NCI-H2081 (cell line): ENCODE data around the gene C1orf52.
A peak's percentile ranks its signal among the peaks of the same experiment; 100 is the strongest.
"Not testable (repeated sequence)": the region's sequence is repeated elsewhere in the genome, so short reads cannot be mapped to it uniquely, and the experiment has no call there.

Experiments used
- DNase-seq, 2 experiments: peaks; one replicate each; lab custom pipeline; 2025; lab: John Stamatoyannopoulos, UW

Gene C1orf52

GRCh38 chr1:85277802-85278201 lies 18.3 kb upstream of the C1orf52 start:
- DNase-seq = no peak

DNA sequence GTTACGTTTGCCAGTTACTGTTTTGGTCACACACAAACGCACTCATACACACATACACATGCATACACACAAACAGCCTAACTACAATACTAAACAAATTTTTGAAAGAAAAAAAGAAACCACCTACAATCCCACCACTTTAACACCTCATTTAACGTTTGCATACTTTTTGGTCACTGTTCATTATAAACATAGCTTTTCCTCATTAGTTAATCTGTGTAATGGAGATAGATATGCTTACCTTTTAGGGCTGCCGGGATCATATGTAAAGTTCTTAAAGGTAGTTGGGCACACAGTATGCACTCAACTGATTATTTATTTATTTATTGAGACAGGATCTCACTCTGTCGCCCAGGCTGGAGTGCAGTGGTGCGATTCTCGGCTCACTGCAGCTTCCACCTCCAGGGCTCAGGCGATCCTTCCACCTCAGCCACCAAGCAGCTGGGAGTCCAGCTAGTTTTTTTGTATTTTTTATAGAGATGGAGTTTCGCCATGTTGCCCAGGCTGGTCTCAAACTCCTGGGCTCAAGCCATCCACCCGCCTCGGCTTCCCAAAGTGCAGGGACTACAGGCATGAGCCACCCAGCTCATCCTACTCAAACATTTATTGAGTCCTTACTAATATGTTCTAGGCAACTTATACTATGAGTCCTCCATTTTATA lies 17.6 kb upstream of the C1orf52 start:
- DNase-seq = no peak

GRCh38 chr1:85276215-85276977 lies 16.9 kb upstream of the C1orf52 start, which contains the start of gene BCL10:
TSS of gene BCL10 (minus strand) at chr1:85276632. CDS start at chr1:85276352, 280 bp downstream.
- DNase-seq = peak; percentile 94 to 95

DNA sequence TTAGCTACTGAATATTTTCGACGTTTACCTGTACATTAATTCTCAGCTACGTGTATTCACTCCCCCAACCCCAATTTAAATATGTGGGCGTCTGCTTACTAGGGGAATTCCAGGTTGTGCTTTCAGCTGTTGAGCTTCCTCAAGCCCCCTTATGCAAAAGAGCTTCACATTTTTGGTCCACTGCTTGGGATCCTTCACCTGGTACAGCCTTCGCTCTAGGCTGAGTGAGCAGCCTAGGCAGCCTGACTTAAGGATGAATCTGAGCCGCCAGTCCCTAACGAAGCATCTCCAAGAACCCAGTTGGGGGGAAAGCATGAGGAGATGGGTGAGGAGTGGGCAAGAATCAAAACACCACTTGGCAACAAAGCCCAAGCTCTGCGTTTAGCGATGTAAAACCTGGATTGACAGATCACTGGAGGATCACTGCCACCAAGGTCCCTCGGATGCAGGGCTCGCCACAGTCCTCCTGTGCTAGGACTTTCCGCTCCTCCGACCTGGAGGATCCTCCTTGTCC lies 16.3 kb upstream of the C1orf52 start:
- DNase-seq = no peak

DNA sequence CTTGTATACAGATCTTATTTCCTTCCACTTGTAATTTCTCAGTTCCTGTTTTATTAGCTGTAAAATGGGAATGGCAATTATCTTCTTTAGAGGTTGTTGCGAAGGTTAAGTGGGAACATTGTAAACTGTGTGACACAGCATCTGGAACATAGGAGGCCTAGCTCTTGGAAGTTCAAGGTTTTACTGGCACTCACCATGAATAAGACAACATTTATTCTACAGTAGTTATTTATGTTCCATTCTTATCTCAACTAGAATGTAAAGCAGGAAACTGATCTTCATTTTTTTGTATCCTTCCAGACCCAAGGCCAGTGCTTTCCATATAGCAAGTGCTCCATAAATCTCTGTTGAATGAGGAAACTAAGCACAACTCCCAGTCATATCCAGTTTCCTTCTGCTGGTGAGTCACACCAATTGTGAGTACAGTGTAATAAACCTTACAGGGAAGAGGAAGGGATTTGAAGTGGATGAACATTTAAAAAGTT lies 15.5 kb upstream of the C1orf52 start:
- no peak for DNase-seq

- no peak for DNase-seq
Measured at GRCh38 chr1:85273397-85273796, 13.9 kb upstream of the C1orf52 start.

- DNase-seq = no peak
Measured at GRCh38 chr1:85268801-85269585, 9.5 kb upstream of the C1orf52 start.

DNA sequence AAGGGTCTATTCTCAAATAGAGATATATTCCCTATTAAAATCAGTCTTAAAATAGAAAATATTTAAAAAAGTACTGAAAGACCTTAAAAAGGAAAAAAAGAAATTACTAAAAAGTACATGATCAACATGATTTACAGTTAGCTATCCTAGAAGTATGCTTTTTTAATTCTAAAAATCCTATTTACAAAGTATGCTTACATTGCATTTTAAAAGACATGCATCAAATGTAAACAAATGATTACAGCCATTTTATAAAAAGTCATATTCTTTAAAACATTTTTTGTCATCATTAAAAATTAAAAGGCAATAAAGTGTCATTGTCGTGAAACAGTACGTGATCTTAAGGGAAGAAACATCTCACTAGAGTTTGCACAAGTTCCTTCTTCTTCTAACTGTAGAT lies 7.9 kb upstream of the C1orf52 start:
- DNase-seq = no peak

DNA sequence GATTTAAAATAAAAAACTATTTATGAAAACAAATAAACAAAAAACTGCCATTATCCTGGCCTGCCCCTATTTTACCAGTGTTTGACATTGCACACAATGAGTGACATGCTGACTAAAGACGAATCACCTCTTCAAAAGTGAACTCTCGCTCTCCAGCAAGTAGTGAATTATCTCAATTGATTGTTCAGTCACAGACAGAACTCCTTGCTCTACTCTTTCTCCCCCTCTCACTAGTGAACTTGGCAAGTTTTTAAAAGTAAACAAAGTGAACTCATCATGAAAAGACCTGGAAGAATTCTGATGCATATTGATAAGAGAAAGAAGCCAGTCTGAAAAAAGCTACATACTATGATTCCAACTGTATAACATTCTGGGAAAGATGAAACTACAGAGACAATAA lies 4.7 kb upstream of the C1orf52 start:
- no peak for DNase-seq

GRCh38 chr1:85262985-85263384 lies 3.5 kb upstream of the C1orf52 start:
- no peak for DNase-seq

- DNase-seq = no peak
Measured at GRCh38 chr1:85259912-85260274, 431 bp upstream of the C1orf52 start.

DNA sequence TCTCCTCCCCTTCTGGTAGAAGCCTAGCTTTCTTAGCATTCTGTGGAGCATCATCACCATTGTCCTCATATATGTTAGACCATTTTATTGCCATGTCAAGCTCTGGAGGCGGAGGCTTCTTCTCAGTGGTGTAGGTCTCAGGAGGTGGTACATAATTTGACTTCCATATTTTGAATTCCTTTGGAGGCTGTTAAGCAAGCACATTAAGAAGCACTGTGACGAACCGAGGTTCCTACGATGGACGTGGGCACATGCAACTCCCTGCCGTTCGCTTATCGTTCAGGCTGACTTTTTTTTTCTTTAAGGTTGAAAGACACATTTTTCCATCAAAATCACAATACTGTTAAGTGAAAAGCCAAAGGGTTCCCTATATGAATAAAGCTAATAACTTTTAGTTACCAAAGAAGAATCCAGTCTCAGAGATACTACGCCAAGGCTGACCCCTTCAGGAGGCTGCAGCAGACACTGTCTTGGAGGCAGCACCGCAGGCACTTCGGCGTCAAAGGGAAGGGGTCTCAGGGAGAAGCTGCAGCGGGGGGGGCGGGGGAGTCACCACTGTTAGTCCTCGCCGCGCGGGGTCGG lies 835 bp downstream of the C1orf52 start:
- DNase-seq = no peak

DNA sequence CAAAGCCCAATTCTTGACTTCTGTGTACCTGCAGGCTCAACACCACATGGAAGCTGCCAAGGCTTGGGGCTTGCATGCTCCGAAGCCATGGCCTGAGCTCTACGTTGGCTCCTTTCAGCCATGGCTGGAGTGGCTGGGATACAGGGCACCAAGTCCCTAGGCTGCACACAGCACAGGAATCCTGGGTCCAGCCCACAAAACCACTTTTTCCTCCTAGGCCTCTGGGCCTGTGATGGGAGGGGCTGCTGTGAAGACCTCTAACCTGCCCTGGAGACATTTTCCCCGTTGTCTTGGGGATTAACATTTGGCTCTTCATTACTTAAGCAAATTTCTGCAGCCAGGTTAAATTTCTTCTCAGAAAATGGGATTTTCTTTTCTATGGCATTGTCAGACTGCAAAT lies 10.4 kb downstream of the C1orf52 start:
- DNase-seq = not testable (repeated sequence)

GRCh38 chr1:85245891-85246290 lies 13.6 kb downstream of the C1orf52 start:
- no peak for DNase-seq

DNA sequence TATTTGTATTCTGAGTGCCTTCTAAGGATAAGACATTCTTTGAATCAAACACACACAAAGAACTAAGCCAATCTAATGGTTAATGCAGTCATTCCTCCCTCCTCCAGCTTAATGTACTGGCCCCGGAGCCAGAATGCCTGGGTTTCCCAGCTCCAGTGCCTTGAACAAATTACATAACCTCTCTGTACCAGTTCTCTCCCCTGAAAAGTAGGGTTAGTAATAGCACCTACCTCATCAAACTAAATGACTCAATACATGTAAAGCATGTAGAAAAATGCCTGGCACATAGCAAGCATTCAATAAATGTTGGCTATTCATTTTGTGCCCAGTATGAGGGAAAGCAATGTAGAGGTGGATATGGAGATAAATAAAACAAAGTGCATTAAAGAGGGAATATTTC lies 14.0 kb downstream of the C1orf52 start:
- DNase-seq = no peak

DNA sequence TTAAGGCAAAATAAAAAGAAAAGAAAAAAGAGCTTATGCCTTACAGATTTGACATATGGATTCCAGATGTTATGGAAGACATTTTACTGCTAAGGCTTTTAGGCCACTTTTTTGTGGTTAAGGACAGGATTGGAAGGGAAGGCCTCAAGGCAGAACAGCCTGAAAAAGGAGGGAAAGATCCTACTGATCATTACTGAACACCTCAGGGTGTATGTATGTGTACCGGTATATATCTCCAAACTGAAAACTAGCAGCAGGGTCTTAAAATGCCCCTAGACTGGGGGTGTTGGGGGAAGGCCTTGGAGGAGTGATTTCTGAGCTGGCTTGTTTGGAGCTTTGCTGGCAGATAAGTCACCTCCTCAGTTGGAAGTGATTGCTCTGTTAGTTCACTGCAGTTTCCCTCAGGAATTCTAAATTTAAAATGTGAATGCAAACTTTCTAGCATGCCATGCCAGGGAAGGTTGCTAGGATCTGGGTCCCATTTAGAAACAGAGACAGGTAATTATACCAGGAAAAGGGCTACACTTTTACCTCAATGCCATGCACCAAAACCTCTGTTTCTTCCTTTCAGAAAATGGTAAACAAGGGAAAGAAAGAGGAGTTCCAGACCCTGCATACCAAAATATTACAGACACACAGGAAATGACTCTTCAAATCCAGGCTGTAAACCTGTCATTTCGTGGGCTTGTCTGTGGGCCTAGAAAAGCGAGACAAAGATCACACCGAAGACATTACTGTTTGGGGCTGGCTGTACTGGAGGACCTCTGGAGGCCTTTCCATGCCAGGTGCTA lies 15.0 kb downstream of the C1orf52 start:
- DNase-seq = no peak

DNA sequence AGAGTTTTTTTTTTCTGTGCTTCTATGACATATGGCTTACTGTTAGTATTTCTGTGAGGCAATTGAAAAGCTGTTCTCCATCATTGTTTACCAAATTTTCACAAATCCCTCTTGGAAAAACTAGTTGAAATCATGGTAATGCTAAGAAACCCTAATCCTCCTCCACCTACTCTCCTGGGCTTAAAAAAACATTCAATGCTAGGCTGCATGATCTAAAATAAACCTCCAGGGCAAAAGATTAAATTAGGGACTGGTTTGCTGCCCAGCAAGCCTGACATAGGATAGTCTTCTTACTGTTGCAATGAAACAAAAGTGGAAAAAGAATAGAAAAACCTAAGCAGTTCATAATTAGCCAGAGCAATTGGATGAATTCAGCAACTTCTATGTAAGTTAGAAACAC lies 16.1 kb downstream of the C1orf52 start:
- DNase-seq = no peak

GRCh38 chr1:85240643-85241042 lies 18.8 kb downstream of the C1orf52 start:
- no peak for DNase-seq

DNA sequence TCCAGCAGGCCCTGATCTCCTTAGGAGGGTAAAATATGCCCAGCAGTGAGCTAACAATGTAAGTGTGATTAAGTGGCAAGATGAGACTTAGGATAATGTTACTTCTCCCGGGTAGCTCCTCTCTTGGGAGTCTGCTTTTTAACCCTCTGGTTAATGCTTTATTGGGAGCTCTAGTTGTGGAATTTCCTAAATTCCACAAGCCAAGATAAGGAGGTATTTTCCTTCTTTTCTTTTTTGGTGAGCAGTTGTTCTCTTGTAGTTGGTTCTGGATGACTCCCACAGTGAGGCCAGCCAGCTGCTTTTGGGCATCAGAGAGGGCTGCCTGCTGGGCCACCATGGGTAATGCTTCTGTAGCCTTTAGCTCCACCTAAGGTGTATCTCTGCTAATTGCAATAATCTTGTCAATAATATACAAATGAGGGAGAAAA lies 19.3 kb downstream of the C1orf52 start:
- peak in 1 of 2 experiments; percentile 12 for DNase-seq

DNA sequence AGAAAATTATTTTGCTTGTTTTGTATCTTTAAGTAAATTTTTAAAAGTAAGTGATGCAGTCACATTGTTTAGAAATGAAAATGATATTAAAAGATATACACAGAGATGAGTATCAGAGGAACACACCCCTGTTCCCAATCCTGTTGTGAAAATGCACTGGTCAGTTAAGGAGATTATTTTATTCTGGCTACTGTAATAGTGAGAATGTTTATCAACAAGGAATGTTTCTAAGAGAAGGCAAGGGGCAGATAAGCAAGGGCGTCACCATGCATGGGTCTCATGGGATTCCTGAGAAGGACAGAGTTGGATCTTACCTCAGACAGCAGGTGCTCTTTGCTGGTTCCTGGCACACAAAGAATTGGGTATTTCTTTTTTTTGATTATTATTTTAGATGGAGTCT lies 21.8 kb downstream of the C1orf52 start:
- DNase-seq = no peak

- DNase-seq = no peak
Measured at GRCh38 chr1:85230305-85230977, 29.0 kb downstream of the C1orf52 start.
